ENCODE results near the gene TGFA.

GRCh38 chr2:70561893-70562292 lies 8.3 kb upstream of the TGFA start:
- TF ChIP-seq MAX (IDR thresholded peaks at IDR 0.05), result no peak
- peak; percentile 36; the same call in 1 of the 2 replicates for TF ChIP-seq EP300 (IDR thresholded peaks at IDR 0.05; ENCODE audit: borderline replicate concordance)
- no peak for TF ChIP-seq TAF1 (IDR thresholded peaks at IDR 0.05; ENCODE audit: low read depth)
